ENCODE results near the gene ATP7B. TPM values are rescaled to one million over a fixed set of nuclear protein-coding genes. Genes with fewer than 3 reads are reported as not detected.

Gene ATP7B
- total RNA-seq, 6 experiments from 2014 or later, result 0.81 to 4.8 (median 1.1) TPM

DNA sequence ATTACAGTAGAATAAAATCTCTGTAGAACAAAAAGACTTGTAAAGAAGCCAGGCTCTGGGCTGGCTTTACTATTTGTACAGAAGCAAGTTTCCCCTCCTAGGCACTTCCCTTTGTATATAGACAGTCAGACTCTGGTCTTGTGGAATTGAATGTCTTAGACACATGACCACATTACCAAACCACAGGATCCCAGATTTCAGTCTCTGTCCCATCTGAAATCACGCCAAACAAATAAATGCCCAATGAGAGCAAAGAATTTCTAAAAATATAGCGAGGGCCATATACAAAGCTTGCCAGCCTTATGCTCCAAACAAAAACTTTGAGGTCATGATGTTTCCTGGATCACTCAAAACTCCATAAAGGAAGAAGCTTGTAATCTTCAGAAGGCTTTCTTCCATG, 125.6 kb downstream of the ATP7B start:
- no peaks in the 10 kb centered on the region for H3K9me3 Mint-ChIP-seq

DNA sequence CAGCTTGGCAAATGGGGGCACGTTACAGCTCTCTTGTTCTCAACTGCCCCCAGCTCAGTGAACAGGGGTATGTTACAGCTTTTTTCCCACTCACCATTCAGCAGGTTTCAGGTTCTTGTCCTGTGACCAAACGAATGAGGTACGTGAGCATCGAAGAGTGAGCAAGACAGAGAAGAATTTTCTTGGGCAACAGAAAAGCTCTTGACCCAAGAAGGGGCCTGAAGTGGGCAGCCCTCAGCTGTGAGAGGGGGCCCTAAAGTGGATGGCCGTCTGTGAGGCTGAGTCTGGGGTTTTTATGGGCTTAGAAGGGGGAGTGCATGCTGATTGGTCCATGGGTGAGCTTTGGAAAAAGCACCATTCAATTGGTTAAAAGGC, 128.0 kb downstream of the ATP7B start:
- Mint-ChIP-seq H3K9me3 (no peaks in the 10 kb centered on the region), H3K27me3 (ENCODE audit: insufficient read depth) (peaks cover 33% of the 10 kb centered on the region), H3K36me3 (ENCODE audit: low read depth) (no peaks in the 10 kb centered on the region), H3K4me1 (ENCODE audit: low read depth) (no peaks in the 10 kb centered on the region), H3K27ac (no peak overlapping the region), H3K4me3 (no peak overlapping the region)
- DNase-seq, result no peak
- TF ChIP-seq, protein P1, sequence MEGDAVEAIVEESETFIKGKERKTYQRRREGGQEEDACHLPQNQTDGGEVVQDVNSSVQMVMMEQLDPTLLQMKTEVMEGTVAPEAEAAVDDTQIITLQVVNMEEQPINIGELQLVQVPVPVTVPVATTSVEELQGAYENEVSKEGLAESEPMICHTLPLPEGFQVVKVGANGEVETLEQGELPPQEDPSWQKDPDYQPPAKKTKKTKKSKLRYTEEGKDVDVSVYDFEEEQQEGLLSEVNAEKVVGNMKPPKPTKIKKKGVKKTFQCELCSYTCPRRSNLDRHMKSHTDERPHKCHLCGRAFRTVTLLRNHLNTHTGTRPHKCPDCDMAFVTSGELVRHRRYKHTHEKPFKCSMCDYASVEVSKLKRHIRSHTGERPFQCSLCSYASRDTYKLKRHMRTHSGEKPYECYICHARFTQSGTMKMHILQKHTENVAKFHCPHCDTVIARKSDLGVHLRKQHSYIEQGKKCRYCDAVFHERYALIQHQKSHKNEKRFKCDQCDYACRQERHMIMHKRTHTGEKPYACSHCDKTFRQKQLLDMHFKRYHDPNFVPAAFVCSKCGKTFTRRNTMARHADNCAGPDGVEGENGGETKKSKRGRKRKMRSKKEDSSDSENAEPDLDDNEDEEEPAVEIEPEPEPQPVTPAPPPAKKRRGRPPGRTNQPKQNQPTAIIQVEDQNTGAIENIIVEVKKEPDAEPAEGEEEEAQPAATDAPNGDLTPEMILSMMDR (IDR thresholded peaks at IDR 0.05), result no peak

More for the DNA sequence above, 125.6 kb downstream of the ATP7B start:
- H3K4me3 Mint-ChIP-seq, result no peak overlapping the region
- H3K27me3 Mint-ChIP-seq (ENCODE audit: insufficient read depth), result peaks cover 27% of the 10 kb centered on the region
- no peak overlapping the region for H3K27ac Mint-ChIP-seq
- no peak for DNase-seq
- H3K36me3 Mint-ChIP-seq (ENCODE audit: low read depth), result no peaks in the 10 kb centered on the region
- H3K4me1 Mint-ChIP-seq (ENCODE audit: low read depth), result no peaks in the 10 kb centered on the region
- TF ChIP-seq, protein P1 (IDR thresholded peaks at IDR 0.05), result no peak

Other genes with a start within 250 kb of the ATP7B start
- 1 to 10 TPM; 1.9 to 2.7 (median 2.4) TPM for gene DHRS12, start 207.3 kb downstream of the ATP7B start, total RNA-seq (2021; fragmentation: NEBNext Ultra II Directional; extraction: Animal tissue kit (Norgen Biotek cat#: 25700))
- gene TMEM272, start 166.3 kb downstream of the ATP7B start, total RNA-seq (2021; fragmentation: NEBNext Ultra II Directional; extraction: Animal tissue kit (Norgen Biotek cat#: 25700)), result not detected
- not detected for gene CCDC70, start 149.5 kb downstream of the ATP7B start, total RNA-seq (2021; fragmentation: NEBNext Ultra II Directional; extraction: Animal tissue kit (Norgen Biotek cat#: 25700))
- gene ALG11, start 948 bp upstream of the ATP7B start, total RNA-seq (2021; fragmentation: NEBNext Ultra II Directional; extraction: Animal tissue kit (Norgen Biotek cat#: 25700)), result 10 to 100 TPM; 37.1 to 45.2 (median 41.0) TPM
- gene UTP14C, start 13.2 kb upstream of the ATP7B start, total RNA-seq (2021; fragmentation: NEBNext Ultra II Directional; extraction: Animal tissue kit (Norgen Biotek cat#: 25700)), result 10 to 100 TPM; 14.9 to 20.3 (median 17.5) TPM
- gene NEK5, start 117.6 kb upstream of the ATP7B start, total RNA-seq (2021; fragmentation: NEBNext Ultra II Directional; extraction: Animal tissue kit (Norgen Biotek cat#: 25700)), result not detected
- 1 to 10 TPM; 5.0 to 9.9 (median 7.8) TPM for gene NEK3, start 148.1 kb upstream of the ATP7B start, total RNA-seq (2021; fragmentation: NEBNext Ultra II Directional; extraction: Animal tissue kit (Norgen Biotek cat#: 25700))

Measured in HFFc6 (cell line).